Measurements from ENCODE around the gene ARX.

Gene ARX

GRCh38 chrX:24990535-24990934 is 25.2 kb downstream of the ARX start:
- DNase-seq (ENCODE audit: insufficient read length) (no peak), FAIRE-seq (no peak)
- no peak for TF ChIP-seq POLR2AphosphoS5 (IDR thresholded peaks at IDR 0.05; ENCODE audit: low read depth, low read length)
- TF ChIP-seq TAF1 (IDR thresholded peaks at IDR 0.05; ENCODE audit: borderline replicate concordance, low read depth, low read length): no peak
- no peak for TF ChIP-seq POLR2A (IDR thresholded peaks at IDR 0.05; ENCODE audit: low read depth, low read length)

- DNase-seq (ENCODE audit: insufficient read length) (no peak), FAIRE-seq (no peak)
- no peak for TF ChIP-seq TAF1 (IDR thresholded peaks at IDR 0.05; ENCODE audit: borderline replicate concordance, low read depth, low read length)
- no peak for TF ChIP-seq POLR2A (IDR thresholded peaks at IDR 0.05; ENCODE audit: low read depth, low read length)
- TF ChIP-seq POLR2AphosphoS5 (IDR thresholded peaks at IDR 0.05; ENCODE audit: low read depth, low read length): no peak
Measured at GRCh38 chrX:24988314-24988713, 27.5 kb downstream of the ARX start.

GRCh38 chrX:24987731-24988130 is 28.0 kb downstream of the ARX start:
- no peak for DNase-seq (ENCODE audit: insufficient read length)
- FAIRE-seq: no peak
- TF ChIP-seq TAF1 (IDR thresholded peaks at IDR 0.05; ENCODE audit: borderline replicate concordance, low read depth, low read length): no peak

GRCh38 chrX:24985120-24985519 is 30.6 kb downstream of the ARX start:
- FAIRE-seq: no peak
- DNase-seq (ENCODE audit: insufficient read length): no peak
- TF ChIP-seq TAF1 (IDR thresholded peaks at IDR 0.05; ENCODE audit: borderline replicate concordance, low read depth, low read length) (no peak), POLR2AphosphoS5 (IDR thresholded peaks at IDR 0.05; ENCODE audit: low read depth, low read length) (no peak), POLR2A (IDR thresholded peaks at IDR 0.05; ENCODE audit: low read depth, low read length) (no peak)

- DNase-seq (ENCODE audit: insufficient read length) (no peak), FAIRE-seq (no peak)
- no peak for TF ChIP-seq TAF1 (IDR thresholded peaks at IDR 0.05; ENCODE audit: borderline replicate concordance, low read depth, low read length)
- TF ChIP-seq POLR2A (IDR thresholded peaks at IDR 0.05; ENCODE audit: low read depth, low read length): no peak
- no peak for TF ChIP-seq POLR2AphosphoS5 (IDR thresholded peaks at IDR 0.05; ENCODE audit: low read depth, low read length)
Measured at GRCh38 chrX:24983931-24984330, 31.8 kb downstream of the ARX start.

- FAIRE-seq (no peak), DNase-seq (ENCODE audit: insufficient read length) (no peak)
- no peak for TF ChIP-seq TAF1 (IDR thresholded peaks at IDR 0.05; ENCODE audit: borderline replicate concordance, low read depth, low read length)
- TF ChIP-seq POLR2A (IDR thresholded peaks at IDR 0.05; ENCODE audit: low read depth, low read length): no peak
- no peak for TF ChIP-seq POLR2AphosphoS5 (IDR thresholded peaks at IDR 0.05; ENCODE audit: low read depth, low read length)
Measured at GRCh38 chrX:24982306-24982965, 33.3 kb downstream of the ARX start.

- no peak for FAIRE-seq
- TF ChIP-seq TAF1 (IDR thresholded peaks at IDR 0.05; ENCODE audit: borderline replicate concordance, low read depth, low read length): no peak
- TF ChIP-seq POLR2A (IDR thresholded peaks at IDR 0.05; ENCODE audit: low read depth, low read length): no peak
- TF ChIP-seq POLR2AphosphoS5 (IDR thresholded peaks at IDR 0.05; ENCODE audit: low read depth, low read length): no peak
- DNase-seq (ENCODE audit: insufficient read length): no peak
Measured at GRCh38 chrX:24981030-24981429, 34.7 kb downstream of the ARX start.

GRCh38 chrX:24979081-24979480 is 36.7 kb downstream of the ARX start:
- FAIRE-seq (no peak), DNase-seq (ENCODE audit: insufficient read length) (no peak)
- TF ChIP-seq TAF1 (IDR thresholded peaks at IDR 0.05; ENCODE audit: borderline replicate concordance, low read depth, low read length) (no peak), POLR2AphosphoS5 (IDR thresholded peaks at IDR 0.05; ENCODE audit: low read depth, low read length) (no peak), POLR2A (IDR thresholded peaks at IDR 0.05; ENCODE audit: low read depth, low read length) (no peak)

GRCh38 chrX:24969812-24970211 is 46.0 kb downstream of the ARX start:
- no peak for TF ChIP-seq POLR2AphosphoS5 (IDR thresholded peaks at IDR 0.05; ENCODE audit: low read depth, low read length)
- no peak for TF ChIP-seq TAF1 (IDR thresholded peaks at IDR 0.05; ENCODE audit: borderline replicate concordance, low read depth, low read length)
- TF ChIP-seq POLR2A (IDR thresholded peaks at IDR 0.05; ENCODE audit: low read depth, low read length): no peak
- DNase-seq (ENCODE audit: insufficient read length) (no peak), FAIRE-seq (no peak)

GRCh38 chrX:24965372-24965771 is 50.4 kb downstream of the ARX start:
- DNase-seq (ENCODE audit: insufficient read length) (no peak), FAIRE-seq (no peak)
- TF ChIP-seq TAF1 (IDR thresholded peaks at IDR 0.05; ENCODE audit: borderline replicate concordance, low read depth, low read length) (no peak), POLR2AphosphoS5 (IDR thresholded peaks at IDR 0.05; ENCODE audit: low read depth, low read length) (no peak)

GRCh38 chrX:24963823-24964222 is 51.9 kb downstream of the ARX start:
- no peak for DNase-seq (ENCODE audit: insufficient read length)
- TF ChIP-seq POLR2AphosphoS5 (IDR thresholded peaks at IDR 0.05; ENCODE audit: low read depth, low read length) (no peak), POLR2A (IDR thresholded peaks at IDR 0.05; ENCODE audit: low read depth, low read length) (no peak)
- no peak for FAIRE-seq

GRCh38 chrX:24961809-24962208 is 54.0 kb downstream of the ARX start:
- TF ChIP-seq TAF1 (IDR thresholded peaks at IDR 0.05; ENCODE audit: borderline replicate concordance, low read depth, low read length) (no peak), POLR2AphosphoS5 (IDR thresholded peaks at IDR 0.05; ENCODE audit: low read depth, low read length) (no peak)
- DNase-seq (ENCODE audit: insufficient read length): no peak
- no peak for FAIRE-seq

GRCh38 chrX:24956828-24957227 is 58.9 kb downstream of the ARX start:
- DNase-seq (ENCODE audit: insufficient read length) (no peak), FAIRE-seq (no peak)
- TF ChIP-seq POLR2AphosphoS5 (IDR thresholded peaks at IDR 0.05; ENCODE audit: low read depth, low read length) (no peak), POLR2A (IDR thresholded peaks at IDR 0.05; ENCODE audit: low read depth, low read length) (no peak), TAF1 (IDR thresholded peaks at IDR 0.05; ENCODE audit: borderline replicate concordance, low read depth, low read length) (no peak)
